Osteoblast (primary cell): ENCODE results near the gene CLEC16A. TPM values are rescaled to one million over a fixed set of nuclear protein-coding genes. Genes with fewer than 3 reads are reported as not detected.

Experiments
- DNase-seq: peaks from one replicate; pipeline ENCODE4 v3.0.0; 2011; ENCODE audit warnings: low spot score, mixed read lengths; ENCODE audit not compliant: insufficient read length; ENCODE audit errors: missing footprints
- H2AFZ ChIP-seq: 2 replicates; pipeline ENCODE4 v1.6.0; 2011; ENCODE audit warnings: mild to moderate bottlenecking, low read length
- H3K27ac ChIP-seq: 2 replicates; pipeline ENCODE4 v1.5.1; 2011; ENCODE audit warnings: mild to moderate bottlenecking, low read depth, low read length, moderate library complexity
- H3K27me3 ChIP-seq: 2 replicates; pipeline ENCODE4 v1.6.0; 2012; ENCODE audit warnings: mild to moderate bottlenecking, control low read depth, inconsistent platforms, low read length, moderate library complexity; ENCODE audit not compliant: insufficient read depth
- H3K36me3 ChIP-seq: 2 replicates; pipeline ENCODE4 v1.5.1; 2011; ENCODE audit warnings: mild to moderate bottlenecking, low read length, control low read depth, moderate library complexity; ENCODE audit not compliant: insufficient read depth
- H3K4me1 ChIP-seq: 2 replicates; pipeline ENCODE4 v1.5.1; 2011; ENCODE audit warnings: mild to moderate bottlenecking, low read length, control low read depth, moderate library complexity; ENCODE audit not compliant: insufficient read depth
- H3K4me2 ChIP-seq: 2 replicates; pipeline ENCODE4 v1.6.0; 2011; ENCODE audit warnings: mild to moderate bottlenecking, low read length; ENCODE audit not compliant: insufficient read depth
- H3K4me3 ChIP-seq: fragments of 200-600 bp; sonication (generic); 3 replicates; pipeline ENCODE4 v1.5.1; 2012; ENCODE audit warnings: mild to moderate bottlenecking, low read length, inconsistent platforms; ENCODE audit not compliant: insufficient read depth
- H3K79me2 ChIP-seq: 2 replicates; pipeline ENCODE4 v1.6.0; 2012; ENCODE audit warnings: mild to moderate bottlenecking, low read length, control low read depth, inconsistent platforms; ENCODE audit not compliant: insufficient read depth
- H3K9me3 ChIP-seq: 2 replicates; pipeline ENCODE4 v1.5.1; 2011; ENCODE audit warnings: low read depth, low read length, control low read depth
- H4K20me1 ChIP-seq: 2 replicates; pipeline ENCODE4 v1.6.0; 2012; ENCODE audit warnings: mild to moderate bottlenecking, low read length, control low read depth; ENCODE audit not compliant: insufficient read depth
- CTCF ChIP-seq: IDR thresholded peaks from 2 replicates; pipeline ENCODE4 v1.5.1; 2011; ENCODE audit warnings: mild to moderate bottlenecking, low read depth, low read length, moderate library complexity; ENCODE audit errors: extremely low read depth
- total RNA-seq: library from RNA; depleted of rRNA; stranded (reverse); fragments of >200 nt; gene quantifications from 2 replicates; pipeline ENCODE4 v1.2.3, GENCODE V29; 2012

CLEC16A gene
- total RNA-seq, 1 donor: 25.7 TPM

GRCh38 chr16:11111856-11112634, 167.7 kb downstream of the CLEC16A start:
- no peak overlapping the region for H2AFZ ChIP-seq
- TF ChIP-seq CTCF: no peak
- H3K9me3 ChIP-seq: no peaks in the 10 kb centered on the region
- no peak for DNase-seq
- H3K79me2 ChIP-seq: no peaks in the 10 kb centered on the region
- H3K4me1 ChIP-seq: peaks cover 29% of the 10 kb centered on the region
- H3K36me3 ChIP-seq: no peaks in the 10 kb centered on the region
- no peaks in the 10 kb centered on the region for H3K27me3 ChIP-seq
- H3K4me2 ChIP-seq: no peak overlapping the region
- H3K4me3 ChIP-seq: no peak overlapping the region
- H4K20me1 ChIP-seq: no peaks in the 10 kb centered on the region
- no peak overlapping the region for H3K27ac ChIP-seq

GRCh38 chr16:11112723-11113348, 168.5 kb downstream of the CLEC16A start:
- Histone ChIP-seq H3K4me3 (no peak overlapping the region), H3K27me3 (no peaks in the 10 kb centered on the region), H3K4me1 (peaks cover 21% of the 10 kb centered on the region), H3K79me2 (no peaks in the 10 kb centered on the region), H3K36me3 (no peaks in the 10 kb centered on the region), H3K9me3 (no peaks in the 10 kb centered on the region), H3K27ac (no peak overlapping the region), H3K4me2 (no peak overlapping the region), H4K20me1 (no peaks in the 10 kb centered on the region), H2AFZ (no peak overlapping the region)
- no peak for TF ChIP-seq CTCF
- no peak for DNase-seq

- DNase-seq: no peak
- Histone ChIP-seq H3K9me3 (no peaks in the 10 kb centered on the region), H4K20me1 (no peaks in the 10 kb centered on the region), H3K27ac (no peak overlapping the region), H3K4me3 (no peak overlapping the region), H3K27me3 (no peaks in the 10 kb centered on the region), H3K36me3 (no peaks in the 10 kb centered on the region), H3K79me2 (no peaks in the 10 kb centered on the region), H3K4me2 (no peak overlapping the region), H2AFZ (no peak overlapping the region), H3K4me1 (peaks cover 20% of the 10 kb centered on the region)
- no peak for TF ChIP-seq CTCF
Measured at GRCh38 chr16:11114366-11115164, 170.2 kb downstream of the CLEC16A start.
